GM23338 (cell line): ENCODE data around the gene FHIT. TPM values are rescaled to one million over a fixed set of nuclear protein-coding genes. Genes with fewer than 3 reads are reported as not detected.

ENCODE experiments used
- ATAC-seq: fragments of 200-7000 bp; cut with Tn5 transposase; 3 replicates; pipeline ENCODE4 v1.9.1; 2020
- DNase-seq: peaks from one replicate; pipeline ENCODE4 v3.0.0-alpha.2; 2015; ENCODE audit warnings: low spot score
- H2AFZ ChIP-seq: fragments of 200-600 bp; sonication (generic); 2 replicates; pipeline ENCODE4 v1.8.0; 2016; ENCODE audit warnings: antibody characterized with exemption, mild to moderate bottlenecking, moderate library complexity
- H3F3A ChIP-seq: fragments of 200-600 bp; sonication (generic); replicated peaks from 2 replicates; pipeline ENCODE4 v1.8.0; 2017; ENCODE audit warnings: antibody characterized with exemption, mixed run types, low read depth
- H3K27ac ChIP-seq: fragments of 200-600 bp; sonication (generic); 2 replicates; pipeline ENCODE4 v1.6.1; 2016; ENCODE audit warnings: low read depth
- H3K27me3 ChIP-seq: fragments of 200-600 bp; sonication (generic); 2 replicates; pipeline ENCODE4 v1.8.0; 2016; ENCODE audit warnings: mild to moderate bottlenecking, mixed run types, moderate library complexity; ENCODE audit not compliant: insufficient read depth
- H3K36me3 ChIP-seq: fragments of 200-600 bp; sonication (generic); 2 replicates; pipeline ENCODE4 v1.8.0; 2016; ENCODE audit warnings: mild to moderate bottlenecking; ENCODE audit not compliant: insufficient read depth
- H3K4me1 ChIP-seq: fragments of 200-600 bp; sonication (generic); 2 replicates; pipeline ENCODE4 v1.8.0; 2016; ENCODE audit warnings: mild to moderate bottlenecking, moderate library complexity; ENCODE audit not compliant: insufficient read depth
- H3K4me2 ChIP-seq: fragments of 200-600 bp; sonication (generic); 2 replicates; pipeline ENCODE4 v1.7.1; 2017; ENCODE audit warnings: mixed run types
- H3K4me3 ChIP-seq: fragments of 200-600 bp; sonication (generic); 2 replicates; pipeline ENCODE4 v1.6.1; 2016; ENCODE audit warnings: mixed run types
- H3K79me2 ChIP-seq: fragments of 200-600 bp; sonication (generic); replicated peaks from 2 replicates; pipeline ENCODE4 v1.8.0; 2017; ENCODE audit warnings: mild to moderate bottlenecking; ENCODE audit not compliant: insufficient read depth
- H3K9me2 ChIP-seq: fragments of 200-600 bp; sonication (generic); 2 replicates; pipeline ENCODE4 v1.8.0; 2017; ENCODE audit not compliant: insufficient read depth
- H4K20me1 ChIP-seq: fragments of 200-600 bp; sonication (generic); replicated peaks from 2 replicates; pipeline ENCODE4 v1.8.0; 2017; ENCODE audit warnings: mild to moderate bottlenecking; ENCODE audit not compliant: insufficient read depth
- H3K27ac Mint-ChIP-seq: 2 replicates; pipeline ENCODE4 v1.8.0; 2020; ENCODE audit warnings: inconsistent platforms, mild to moderate bottlenecking, moderate library complexity, mixed read lengths
- H3K27me3 Mint-ChIP-seq: 3 replicates; pipeline ENCODE4 v1.8.0; 2022; ENCODE audit warnings: low read depth, mild to moderate bottlenecking, moderate library complexity, mixed read lengths, inconsistent platforms; ENCODE audit not compliant: insufficient read depth, poor library complexity
- H3K36me3 Mint-ChIP-seq: 3 replicates; pipeline ENCODE4 v1.8.0; 2021; ENCODE audit warnings: low read depth, mild to moderate bottlenecking, inconsistent platforms, moderate library complexity, mixed read lengths
- H3K4me1 Mint-ChIP-seq: 3 replicates; pipeline ENCODE4 v1.8.0; 2020; ENCODE audit warnings: mild to moderate bottlenecking, inconsistent platforms, mixed read lengths
- H3K4me3 Mint-ChIP-seq: 3 replicates; pipeline ENCODE4 v1.8.0; 2021; ENCODE audit warnings: moderate library complexity, mild to moderate bottlenecking, inconsistent platforms, mixed read lengths
- H3K9me3 Mint-ChIP-seq: 3 replicates; pipeline ENCODE4 v1.8.0; 2020; ENCODE audit warnings: moderate library complexity, mild to moderate bottlenecking, inconsistent platforms, mixed read lengths
- CREB1 ChIP-seq: fragments of 250-450 bp; sonication (Bioruptor Pico); IDR thresholded peaks from 2 replicates; pipeline ENCODE4 v1.5.0; 2020; ENCODE audit warnings: low read depth, mild to moderate bottlenecking, moderate library complexity
- CTCF ChIP-seq, 2 experiments: fragments of 200-600 bp in 1 of 2; sonication (generic) in 1 of 2; conservative IDR thresholded peaks; 2 replicates each; pipeline versions ENCODE4 v1.5.1 to v1.6.1; 2016 to 2017; ENCODE audit warnings: antibody characterized with exemption in 2 of 2, low read depth in 2 of 2, mild to moderate bottlenecking in 2 of 2, moderate library complexity in 1 of 2
- ETS1 ChIP-seq: IDR thresholded peaks from 2 replicates; pipeline ENCODE4 v1.6.1; 2016; ENCODE audit warnings: antibody characterized with exemption
- EZH2phosphoT487 ChIP-seq: fragments of 200-600 bp; sonication (generic); IDR thresholded peaks from one replicate; pipeline ENCODE4 v1.8.1; 2018; ENCODE audit warnings: antibody characterized with exemption; ENCODE audit not compliant: unreplicated experiment
- JUNB ChIP-seq: IDR thresholded peaks from one replicate; pipeline ENCODE4 v1.6.1; 2016; ENCODE audit warnings: antibody characterized with exemption; ENCODE audit not compliant: unreplicated experiment
- POLR2AphosphoS5 ChIP-seq: IDR thresholded peaks from 2 replicates; pipeline ENCODE4 v1.6.1; 2016; ENCODE audit warnings: antibody characterized with exemption, low read depth
- STAT1 ChIP-seq: IDR thresholded peaks from one replicate; pipeline ENCODE4 v1.6.1; 2016; ENCODE audit warnings: antibody characterized with exemption; ENCODE audit not compliant: unreplicated experiment
- ZNF114 ChIP-seq: fragments of 250-450 bp; sonication (Bioruptor Pico); IDR thresholded peaks from 2 replicates; pipeline ENCODE4 v1.5.0; 2020; ENCODE audit warnings: mild to moderate bottlenecking, moderate library complexity
- ZNF331 ChIP-seq: fragments of 250-450 bp; sonication (Bioruptor Pico); IDR thresholded peaks from 2 replicates; pipeline ENCODE4 v1.5.0; 2020; ENCODE audit warnings: low read depth, mild to moderate bottlenecking, moderate library complexity
- polyA plus RNA-seq: library from polyadenylated mRNA; unstranded; fragments of >200 nt; fragmentation: Nextera tagmentation; extraction: Ambion mirVana; gene quantifications from 2 replicates; pipeline ENCODE4 v1.2.1, GENCODE V29; 2016
- total RNA-seq: library from RNA; depleted of rRNA; stranded (reverse); fragments of >200 nt; shearing (Covaris generic); gene quantifications from 2 replicates; pipeline ENCODE4 v1.2.3, GENCODE V29; 2014

Gene FHIT
- total and polyA plus RNA-seq, 2 experiments from 2014 or later: 3.0 to 8.3 TPM

GRCh38 chr3:60770532-60770931, 480.7 kb downstream of the FHIT start (continued):
- TF ChIP-seq CTCF (conservative IDR thresholded peaks at IDR 0.05; ENCODE audit: low read depth in 2 of 2) (no peak), STAT1 (no peak), POLR2AphosphoS5 (no peak), ZNF114 (CRISPR knock-in tag) (no peak), JUNB (no peak), ETS1 (no peak)

- Mint-ChIP-seq H3K27ac (no peak overlapping the region), H3K36me3 (peaks cover 5% of the 10 kb centered on the region), H3K4me1 (peaks cover 31% of the 10 kb centered on the region), H3K9me3 (no peaks in the 10 kb centered on the region), H3K4me3 (no peak overlapping the region), H3K27me3 (no peaks in the 10 kb centered on the region)
- DNase-seq (no peak), ATAC-seq (no peak)
- TF ChIP-seq EZH2phosphoT487 (no peak), CREB1 (no peak), CTCF (conservative IDR thresholded peaks at IDR 0.05; ENCODE audit: low read depth in 2 of 2) (no peak), ZNF114 (CRISPR knock-in tag) (no peak), STAT1 (no peak), JUNB (no peak), ZNF331 (CRISPR knock-in tag) (no peak), POLR2AphosphoS5 (no peak)
- H3K4me1 ChIP-seq: peaks cover 24% of the 10 kb centered on the region
- H3K79me2 ChIP-seq: no peaks in the 10 kb centered on the region
- H3F3A ChIP-seq: no peaks in the 10 kb centered on the region
- no peak overlapping the region for H3K4me3 ChIP-seq
- no peak overlapping the region for H3K4me2 ChIP-seq
- H2AFZ ChIP-seq: no peak overlapping the region
- no peaks in the 10 kb centered on the region for H3K36me3 ChIP-seq
- H4K20me1 ChIP-seq: no peaks in the 10 kb centered on the region
- H3K9me2 ChIP-seq: peaks cover 11% of the 10 kb centered on the region; the same call in 1 of the 2 replicates
- no peaks in the 10 kb centered on the region for H3K27me3 ChIP-seq
- no peak overlapping the region for H3K27ac ChIP-seq
Measured at GRCh38 chr3:60767536-60767935, 483.7 kb downstream of the FHIT start.
